Fibroblast of skin of right biceps (primary cell): ENCODE results near the gene TEX2.

ENCODE experiments used
- DNase-seq: peaks from one replicate; pipeline ENCODE4 v3.0.0-alpha.2; 2013

The TEX2 gene, protein sequence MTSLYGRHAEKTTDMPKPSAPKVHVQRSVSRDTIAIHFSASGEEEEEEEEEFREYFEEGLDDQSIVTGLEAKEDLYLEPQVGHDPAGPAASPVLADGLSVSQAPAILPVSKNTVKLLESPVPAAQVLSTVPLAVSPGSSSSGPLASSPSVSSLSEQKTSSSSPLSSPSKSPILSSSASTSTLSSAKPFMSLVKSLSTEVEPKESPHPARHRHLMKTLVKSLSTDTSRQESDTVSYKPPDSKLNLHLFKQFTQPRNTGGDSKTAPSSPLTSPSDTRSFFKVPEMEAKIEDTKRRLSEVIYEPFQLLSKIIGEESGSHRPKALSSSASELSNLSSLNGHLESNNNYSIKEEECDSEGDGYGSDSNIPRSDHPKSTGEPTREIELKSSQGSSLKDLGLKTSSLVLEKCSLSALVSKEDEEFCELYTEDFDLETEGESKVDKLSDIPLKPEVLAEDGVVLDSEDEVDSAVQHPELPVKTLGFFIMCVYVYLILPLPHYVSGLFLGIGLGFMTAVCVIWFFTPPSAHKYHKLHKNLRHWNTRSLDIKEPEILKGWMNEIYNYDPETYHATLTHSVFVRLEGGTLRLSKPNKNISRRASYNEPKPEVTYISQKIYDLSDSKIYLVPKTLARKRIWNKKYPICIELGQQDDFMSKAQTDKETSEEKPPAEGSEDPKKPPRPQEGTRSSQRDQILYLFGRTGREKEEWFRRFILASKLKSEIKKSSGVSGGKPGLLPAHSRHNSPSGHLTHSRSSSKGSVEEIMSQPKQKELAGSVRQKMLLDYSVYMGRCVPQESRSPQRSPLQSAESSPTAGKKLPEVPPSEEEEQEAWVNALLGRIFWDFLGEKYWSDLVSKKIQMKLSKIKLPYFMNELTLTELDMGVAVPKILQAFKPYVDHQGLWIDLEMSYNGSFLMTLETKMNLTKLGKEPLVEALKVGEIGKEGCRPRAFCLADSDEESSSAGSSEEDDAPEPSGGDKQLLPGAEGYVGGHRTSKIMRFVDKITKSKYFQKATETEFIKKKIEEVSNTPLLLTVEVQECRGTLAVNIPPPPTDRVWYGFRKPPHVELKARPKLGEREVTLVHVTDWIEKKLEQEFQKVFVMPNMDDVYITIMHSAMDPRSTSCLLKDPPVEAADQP

DNA sequence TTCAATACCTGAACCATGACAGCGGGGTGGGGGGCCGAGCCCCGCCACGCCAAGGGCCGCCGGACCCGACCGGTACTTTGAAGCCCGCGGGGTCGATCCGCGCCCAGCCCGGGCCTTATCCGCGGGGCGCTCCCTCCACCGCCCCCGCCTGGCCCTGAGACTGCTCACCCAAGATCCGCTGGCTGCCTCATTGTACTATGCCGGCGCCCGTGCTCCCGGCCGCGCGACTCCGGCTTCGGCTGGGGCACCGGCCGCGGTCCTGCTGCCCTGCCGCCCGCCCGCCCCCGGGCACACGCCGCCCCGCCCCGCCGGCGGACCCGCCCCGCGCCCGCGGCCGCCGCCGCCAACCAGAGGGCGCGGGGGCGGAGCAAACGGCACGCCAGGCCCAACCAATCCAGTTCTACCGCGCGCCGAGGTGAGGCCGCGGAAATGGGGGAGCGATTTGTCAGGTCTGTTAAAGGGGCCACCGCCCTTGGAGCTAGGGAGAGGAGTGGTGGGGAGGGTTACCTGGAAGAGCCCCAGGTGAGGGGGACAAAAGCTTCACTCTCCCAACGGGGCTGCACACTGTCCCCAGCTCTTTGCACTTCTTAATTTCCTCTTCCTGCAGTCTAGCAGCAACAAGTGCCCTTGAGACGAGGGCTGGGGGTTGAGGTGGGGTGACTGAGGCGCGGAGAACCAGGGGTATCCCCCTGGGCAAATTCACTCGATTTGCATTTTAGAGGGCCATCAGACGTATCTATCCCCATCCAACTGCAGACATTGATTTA lies at the start of gene TEX2:
Gene TEX2, minus strand, starts transcription at position 261 of the 767 bp plus-strand sequence. CDS start 49,043 bp downstream, outside the sequence.
- peak; percentile 87 for DNase-seq

DNA sequence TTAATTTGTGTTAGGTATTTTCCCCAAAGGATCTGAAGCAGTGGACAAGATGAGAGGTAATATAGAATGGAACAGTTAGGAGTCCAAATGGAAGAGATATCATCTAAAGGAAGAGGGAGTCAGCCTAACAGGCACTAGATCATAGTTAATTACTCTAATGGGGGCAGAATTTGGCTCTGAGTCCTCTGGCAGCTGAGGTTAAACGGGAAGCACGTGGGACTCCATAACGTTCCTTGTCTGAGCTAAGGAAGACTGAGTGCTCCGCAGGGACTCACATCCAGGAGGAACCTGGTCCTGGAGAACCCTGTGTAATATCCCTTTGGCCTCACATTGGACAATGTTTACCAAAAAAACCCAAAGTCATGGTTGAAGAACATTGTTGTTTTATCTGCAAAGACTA lies 46.6 kb upstream of the TEX2 start:
- no peak for DNase-seq

DNA sequence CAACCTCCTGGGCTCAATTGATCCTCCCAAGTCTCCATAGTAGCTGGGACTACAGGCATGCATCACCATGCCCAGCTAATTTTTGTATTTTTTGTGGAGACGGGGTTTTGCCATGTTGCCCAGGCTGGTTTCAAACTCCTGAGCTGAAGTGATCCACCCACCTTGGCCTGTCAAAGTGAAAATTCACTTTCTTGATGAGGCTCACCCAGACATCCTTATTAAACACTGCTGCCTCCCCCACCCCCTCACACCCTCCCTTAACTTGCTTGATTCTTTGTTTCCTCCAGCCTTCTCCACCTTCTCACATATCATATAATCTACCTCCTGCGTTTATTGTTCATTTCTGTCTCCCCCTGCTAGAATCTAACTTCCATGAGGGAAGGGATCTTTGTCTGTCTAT lies 46.0 kb upstream of the TEX2 start:
- no peak for DNase-seq

DNA sequence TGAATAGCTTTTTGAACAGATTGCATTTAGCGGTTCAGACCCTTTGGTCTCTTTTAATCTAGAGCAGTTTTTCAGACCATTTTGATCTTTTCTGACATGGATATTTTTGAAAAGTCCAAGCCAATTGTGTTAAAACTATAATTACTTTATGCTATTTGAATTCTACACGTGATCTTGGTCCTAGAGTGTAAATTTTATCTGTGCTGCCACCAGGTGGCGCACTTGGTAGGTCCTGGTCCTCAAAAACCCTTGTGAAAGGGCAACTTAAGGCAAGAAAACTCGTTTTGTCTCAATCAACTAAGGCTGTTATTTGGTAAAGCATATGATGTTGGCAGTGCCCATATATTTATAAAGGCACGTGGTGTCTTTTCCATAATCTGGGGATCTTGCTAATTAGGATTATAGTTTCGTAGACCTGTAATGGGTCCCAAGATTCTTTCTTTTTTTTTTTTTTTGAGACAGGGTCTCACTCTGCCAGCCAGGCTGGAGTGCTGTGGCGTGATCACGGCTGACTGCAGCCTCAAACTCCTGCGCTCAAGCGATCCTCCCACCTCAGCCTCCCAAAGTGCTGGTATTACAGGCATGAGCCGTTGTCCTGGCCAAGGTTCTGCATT lies 43.9 kb upstream of the TEX2 start:
- peak; percentile 58 for DNase-seq

DNA sequence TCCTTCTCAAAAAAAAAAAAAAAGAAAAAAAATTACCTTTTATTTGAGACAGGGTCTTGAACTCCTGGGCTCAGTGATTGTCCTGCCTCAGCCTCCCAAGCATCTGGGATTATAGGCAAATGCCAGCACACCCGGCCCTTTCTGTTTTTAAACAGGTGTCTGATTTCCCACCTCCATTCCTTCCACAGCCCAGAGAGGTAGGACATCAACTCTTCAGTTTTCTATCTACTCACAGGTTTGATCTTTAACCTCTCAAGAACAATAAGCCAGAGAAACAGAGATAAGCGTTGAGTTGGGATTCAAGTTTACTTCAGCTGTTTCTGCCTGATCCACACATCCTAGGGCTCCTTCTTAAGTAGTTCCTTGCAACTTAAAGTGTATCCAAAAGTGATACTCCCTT lies 41.5 kb upstream of the TEX2 start:
- no peak for DNase-seq

DNA sequence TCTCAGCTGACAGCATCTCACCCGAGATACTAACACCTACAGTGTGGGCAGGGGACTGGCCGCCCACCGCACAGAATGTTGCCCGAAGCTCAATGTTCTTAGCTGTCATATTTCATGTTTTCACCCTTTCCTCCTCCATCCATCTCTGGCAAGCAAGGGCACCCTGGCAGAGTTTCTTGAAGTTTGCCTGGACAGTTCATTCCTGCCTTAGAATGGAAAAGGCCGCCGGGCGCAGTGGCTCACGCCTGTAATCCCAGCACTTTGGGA lies 37.6 kb upstream of the TEX2 start:
- no peak for DNase-seq

DNA sequence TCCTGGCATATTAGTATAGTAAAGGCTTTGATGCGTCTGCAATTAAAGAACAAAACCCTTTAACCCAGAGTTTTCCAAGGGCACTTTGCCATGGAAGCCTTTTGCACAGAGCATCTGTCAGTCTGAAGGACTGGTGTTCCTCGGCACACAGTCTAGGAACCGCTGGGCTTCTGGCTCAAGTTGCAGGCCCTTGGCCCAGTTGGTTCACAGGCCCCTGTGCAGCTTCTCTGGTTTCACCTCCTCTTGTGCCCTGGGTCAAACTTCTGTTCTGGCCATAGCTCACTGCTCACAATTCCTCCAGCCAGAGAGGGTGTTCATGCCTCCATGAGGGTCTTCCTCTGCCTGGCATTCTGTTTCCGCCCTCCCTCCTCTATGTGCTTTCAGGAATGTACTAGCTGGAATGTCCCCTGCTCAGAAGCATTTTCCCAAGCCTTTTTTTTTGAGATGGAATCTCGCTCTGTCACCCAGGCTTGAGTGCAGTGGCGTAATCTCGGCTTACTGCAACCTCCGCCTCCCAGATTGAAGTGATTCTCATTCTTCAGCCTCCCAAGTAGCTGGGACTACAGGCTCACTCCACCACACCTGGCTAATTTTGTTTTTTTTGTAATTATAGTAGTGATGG lies 34.5 kb upstream of the TEX2 start:
- no peak for DNase-seq

DNA sequence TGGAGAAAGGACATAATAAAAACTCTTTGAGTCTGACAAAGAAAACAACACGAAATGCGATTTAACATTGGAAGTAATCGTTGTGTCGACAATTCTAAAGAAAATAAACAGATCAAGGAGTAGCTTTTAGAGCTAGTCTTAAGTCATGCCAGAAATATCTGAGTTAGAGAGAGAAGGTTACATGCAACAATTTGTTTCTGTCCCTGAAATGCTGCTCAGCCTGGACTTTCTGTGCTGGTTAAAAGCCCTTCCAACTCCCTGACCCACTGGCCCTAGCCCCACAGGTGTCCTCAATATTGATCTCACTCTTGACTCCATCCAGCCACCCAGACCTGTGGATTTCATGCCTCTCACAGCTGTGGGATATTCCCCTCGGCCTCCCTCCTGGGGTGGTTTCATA lies 33.2 kb upstream of the TEX2 start:
- no peak for DNase-seq

DNA sequence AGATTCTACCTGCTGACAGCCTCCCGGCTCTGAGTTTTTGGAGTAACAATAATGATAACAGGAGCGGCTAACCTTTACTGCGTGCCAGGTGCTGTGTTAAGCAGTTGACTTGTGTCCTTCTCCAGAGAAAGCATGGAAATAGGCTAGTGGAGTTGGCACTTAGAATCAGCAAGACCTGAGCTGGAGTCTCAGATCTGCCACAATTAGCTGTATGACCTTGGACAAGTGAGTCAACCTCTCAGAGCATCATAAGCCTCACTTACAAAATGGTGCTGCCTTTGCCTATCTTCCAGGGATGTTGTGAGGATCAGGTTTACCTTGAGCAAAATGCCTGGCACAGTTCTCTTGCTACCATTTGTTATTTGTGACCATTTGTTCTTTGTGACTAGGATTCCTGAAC lies 32.1 kb upstream of the TEX2 start:
- no peak for DNase-seq

DNA sequence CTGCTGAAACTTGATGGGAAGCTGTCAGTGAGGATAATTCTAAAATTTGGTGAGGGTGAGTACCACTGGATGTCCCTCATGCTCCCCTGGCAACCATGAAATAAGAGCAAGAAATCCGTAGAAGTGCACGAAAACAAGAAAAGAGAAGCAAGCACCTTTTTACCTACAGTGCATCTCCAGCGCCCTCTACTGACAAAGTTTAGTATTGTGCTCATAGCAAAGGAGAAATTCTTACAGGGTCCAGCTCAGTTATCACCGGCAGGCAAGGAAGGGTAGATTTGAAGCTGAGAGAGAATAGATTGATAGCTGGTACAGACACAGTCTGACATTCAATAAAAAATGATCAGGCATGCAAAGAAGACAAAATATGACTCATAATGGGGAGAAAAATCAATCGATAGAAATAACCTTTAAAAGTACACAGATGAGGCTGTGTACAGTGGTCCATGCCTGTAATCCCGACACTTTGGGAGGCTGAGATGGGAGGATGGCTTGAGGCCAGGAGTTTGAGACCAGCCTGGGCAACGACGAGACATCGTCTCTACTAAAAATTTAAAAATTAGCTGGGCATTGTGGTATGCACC lies 28.3 kb upstream of the TEX2 start:
- no peak for DNase-seq

DNA sequence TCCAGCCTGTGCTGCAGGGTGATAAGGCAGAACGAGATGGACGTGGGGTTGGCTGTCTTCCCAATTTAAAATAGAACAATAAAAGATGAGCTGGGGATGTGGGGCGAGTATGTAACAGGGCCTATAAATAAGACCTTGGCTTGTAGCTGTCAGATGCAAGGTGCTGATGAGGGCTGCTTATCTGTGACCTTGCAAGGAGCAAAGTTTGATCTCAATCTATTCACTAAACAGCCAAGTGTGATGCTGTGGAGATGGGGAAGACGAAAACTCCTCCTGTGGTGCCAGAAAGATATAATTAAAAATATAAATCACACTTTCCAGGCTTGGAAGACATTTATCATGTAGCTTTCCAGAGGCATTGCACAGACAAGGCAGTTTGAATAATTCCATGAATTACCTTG lies 26.7 kb upstream of the TEX2 start:
- no peak for DNase-seq

DNA sequence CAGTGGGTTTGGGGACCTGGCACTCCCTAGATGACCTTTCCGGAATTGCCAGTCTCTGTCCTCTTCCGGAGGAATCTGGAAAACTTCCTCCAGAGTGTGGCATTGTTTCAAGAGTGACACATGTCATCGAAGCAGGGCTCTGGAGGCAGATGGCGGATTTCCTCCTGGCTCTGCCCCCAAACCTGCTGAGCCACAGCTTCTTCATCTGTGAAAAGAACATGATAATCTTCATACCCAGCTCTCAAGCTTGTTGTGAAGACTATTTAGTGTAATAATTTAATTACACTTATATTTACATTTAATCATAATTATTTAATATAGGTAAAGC lies 19.7 kb upstream of the TEX2 start:
- no peak for DNase-seq

DNA sequence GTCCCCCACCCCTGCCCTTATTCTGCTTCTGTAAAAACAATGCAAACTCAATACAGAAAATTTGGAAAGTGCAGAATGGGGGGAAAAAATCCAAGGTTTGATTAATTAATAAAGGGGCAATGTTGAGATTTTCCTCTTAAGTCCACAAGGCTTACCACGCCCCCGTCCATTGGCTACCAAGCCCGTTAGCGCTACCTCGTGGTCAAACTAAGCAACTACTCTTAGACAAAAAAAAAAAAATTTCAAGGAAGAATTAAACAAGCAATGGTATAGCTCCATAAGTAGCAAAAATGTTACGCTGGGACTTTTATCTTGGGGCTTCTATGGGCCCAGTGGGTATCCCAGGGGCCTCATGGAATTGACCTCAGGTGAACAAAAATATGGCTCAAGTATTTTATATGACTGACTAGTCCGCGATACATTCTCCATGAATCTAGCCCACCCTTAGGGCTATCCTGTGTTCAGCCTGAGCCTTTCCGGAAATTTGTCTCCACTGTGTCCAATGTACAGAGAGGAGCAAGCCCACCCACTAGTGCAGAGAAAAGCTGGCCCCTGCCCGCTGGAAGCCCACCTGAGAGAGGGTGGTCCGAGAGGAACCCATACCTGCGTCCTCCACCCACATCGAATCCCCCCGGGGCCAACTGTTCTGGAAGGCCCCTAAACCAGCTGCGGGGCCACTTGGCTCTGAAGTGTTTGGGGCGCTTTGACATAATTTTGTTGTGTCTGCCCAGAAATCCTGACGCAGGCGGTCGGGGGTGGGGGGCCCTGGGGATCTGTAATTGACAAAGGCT lies 19.1 kb upstream of the TEX2 start:
- peak; percentile 70 for DNase-seq

DNA sequence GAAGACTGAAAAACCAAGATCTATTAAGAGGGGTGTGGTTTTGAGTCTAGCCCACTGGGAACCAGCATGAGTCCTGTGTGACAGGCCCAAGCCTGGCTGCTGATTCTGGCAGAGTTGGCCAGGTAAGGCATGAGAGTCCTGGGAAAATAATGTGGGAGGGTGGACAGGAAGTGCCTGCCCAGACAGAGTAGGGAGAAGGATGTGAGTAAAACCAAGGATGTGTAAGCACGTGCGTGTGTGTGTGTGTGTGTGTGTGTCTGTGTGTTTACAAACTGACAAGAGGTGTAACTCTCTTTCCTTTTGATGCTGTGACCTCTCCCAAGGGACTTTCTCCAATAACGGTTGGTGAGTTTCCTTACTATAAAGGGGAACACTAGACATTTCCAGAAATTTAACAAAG lies 15.6 kb upstream of the TEX2 start:
- peak; percentile 53 for DNase-seq

DNA sequence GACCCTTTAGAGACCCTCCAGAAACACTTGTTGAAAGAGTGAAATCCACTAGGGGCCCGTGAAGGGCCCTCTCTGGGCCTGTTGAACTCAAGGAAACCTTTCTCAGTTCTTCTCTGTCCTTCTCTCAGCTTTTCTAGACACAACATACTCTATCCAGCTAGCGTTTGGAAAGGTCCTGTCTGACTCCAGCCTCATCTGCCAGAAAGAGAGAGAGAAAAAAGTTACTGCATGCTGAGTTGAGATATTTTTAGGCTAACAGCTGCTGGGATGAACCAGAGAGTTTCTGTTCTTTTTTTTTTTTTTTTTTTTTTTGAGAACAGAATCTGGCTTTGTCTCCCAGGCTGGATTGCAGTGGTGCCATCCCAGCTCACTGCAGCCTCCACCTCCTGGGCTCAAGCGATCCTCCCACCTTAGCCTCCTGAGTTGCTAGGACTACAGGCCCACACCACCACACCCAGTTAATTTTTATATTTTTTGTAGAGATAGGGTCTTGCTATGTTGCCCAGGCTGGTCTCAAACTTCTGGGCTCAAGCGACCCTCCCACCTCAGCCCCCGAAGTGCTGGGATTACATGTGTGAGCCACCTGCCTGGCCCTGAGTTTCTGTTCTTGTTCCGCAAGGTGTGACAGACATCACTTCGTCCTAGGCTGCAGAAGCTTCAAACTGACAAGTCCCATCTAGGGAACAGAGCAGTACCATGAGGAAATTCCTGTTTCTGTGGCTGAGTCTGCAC lies 14.9 kb upstream of the TEX2 start:
- DNase-seq, result no peak

DNA sequence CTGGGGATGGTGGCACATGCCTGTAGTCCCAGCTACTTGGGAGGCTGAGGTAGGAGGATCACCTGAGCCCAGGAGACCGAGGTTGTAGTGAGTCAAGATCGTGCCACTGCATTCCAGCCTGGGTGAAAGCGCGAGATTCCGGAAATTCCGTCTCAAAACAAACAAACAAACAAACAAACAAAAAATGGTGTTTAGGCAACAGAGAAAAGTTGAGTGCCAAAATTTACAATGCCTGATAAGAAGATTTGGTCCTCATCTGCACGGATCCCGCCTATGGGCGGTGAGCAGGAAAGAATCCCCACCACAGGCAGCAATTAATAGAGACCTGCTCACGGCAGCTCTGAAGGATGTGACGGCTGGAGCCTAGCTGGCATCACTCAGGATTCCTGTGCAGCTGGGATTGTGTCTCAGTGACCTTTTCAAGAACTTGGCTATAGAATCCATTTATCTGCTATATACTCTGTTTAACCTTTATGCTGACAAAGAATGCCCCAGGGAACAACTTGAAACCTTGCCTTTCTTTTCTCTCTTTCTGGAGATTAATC lies 14.0 kb upstream of the TEX2 start:
- DNase-seq, result no peak

DNA sequence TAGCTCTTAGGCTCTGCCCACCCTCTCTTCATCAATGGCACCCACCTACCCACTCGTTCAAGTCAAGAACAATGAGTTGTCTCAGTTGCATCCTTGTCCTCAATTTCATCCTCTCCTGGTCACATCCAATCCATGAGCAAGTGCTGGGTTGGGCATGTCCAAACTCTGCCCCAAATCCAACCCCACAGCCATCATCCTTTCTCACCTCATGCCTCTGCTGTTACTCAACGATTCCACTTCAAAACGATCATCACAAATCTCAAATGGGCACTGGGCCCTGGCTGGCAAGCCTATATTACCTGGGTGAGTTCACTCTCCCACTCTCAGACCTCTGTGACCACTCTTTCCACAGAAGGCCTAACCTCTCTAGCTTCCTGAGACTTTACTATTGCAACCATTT lies 12.0 kb upstream of the TEX2 start:
- DNase-seq, result no peak

DNA sequence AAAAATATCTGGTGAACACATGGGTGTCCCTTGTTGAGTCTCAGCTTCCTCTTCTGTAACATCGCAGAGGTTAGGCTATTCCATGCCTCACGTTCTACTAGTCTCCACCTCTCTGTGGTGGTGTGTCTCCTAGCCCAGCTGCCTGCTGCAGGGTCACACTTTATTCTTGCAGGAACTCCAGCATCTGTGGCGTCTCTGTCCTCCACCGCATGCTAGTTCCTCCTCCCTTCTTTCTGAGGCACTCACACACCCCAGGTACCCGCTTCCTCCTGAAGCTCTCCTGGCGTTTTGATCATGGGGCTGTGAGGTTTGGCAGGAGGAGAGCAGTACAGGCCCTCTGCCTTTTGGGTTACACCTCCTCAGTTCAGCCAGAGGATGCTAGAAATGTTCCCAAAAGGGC lies 9.9 kb upstream of the TEX2 start:
- DNase-seq, result no peak

DNA sequence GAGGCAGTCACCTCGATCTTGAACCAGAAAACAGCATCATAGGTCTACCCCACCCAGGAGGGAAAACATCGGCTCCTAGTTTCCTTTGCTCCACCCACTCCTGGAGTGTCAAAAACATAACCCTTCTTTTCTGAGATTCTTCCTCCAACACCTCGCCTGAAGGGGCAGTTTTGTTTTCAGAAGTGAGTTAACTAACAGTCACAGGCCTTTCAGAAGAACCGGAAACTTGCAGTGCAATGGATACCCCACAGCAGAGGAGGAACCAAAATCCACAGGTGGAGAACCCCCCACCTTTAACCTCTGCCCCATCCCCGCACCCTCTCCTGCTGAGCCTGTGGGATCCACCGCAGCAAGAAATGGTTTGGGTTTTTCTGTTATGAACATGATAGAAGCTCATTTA lies 7.8 kb upstream of the TEX2 start:
- DNase-seq, result no peak
